AG04450 (cell line): Measurements from ENCODE around the gene NAA80. TPM values are rescaled to one million over a fixed set of nuclear protein-coding genes. Genes with fewer than 3 reads are reported as not detected.

Experiments used
- CTCF ChIA-PET: fragments of 300-600, 350-600 bp; formaldehyde crosslinking; extraction: SDS; loops from one replicate; lab custom pipeline; 2022; ENCODE audit warnings: antibody characterized with exemption, inconsistent platforms; lab: Charles Lee
- POLR2A ChIA-PET: fragments of 350-600 bp; formaldehyde crosslinking; extraction: SDS; loops from one replicate; lab custom pipeline; 2021; ENCODE audit warnings: antibody characterized with exemption, inconsistent platforms; lab: Yijun Ruan, JAX
- DNase-seq: peaks from one replicate; pipeline ENCODE4 v3.0.0-alpha.2; 2011; ENCODE audit warnings: low read depth, low spot score
- H3K27ac ChIP-seq: one replicate; pipeline ENCODE4 v1.5.1; 2012; ENCODE audit warnings: low read depth, low read length, control low read depth
- H3K27me3 ChIP-seq: one replicate; pipeline ENCODE4 v1.6.0; 2012; ENCODE audit warnings: low read length; ENCODE audit not compliant: control insufficient read depth, insufficient read depth
- H3K4me3 ChIP-seq: 2 replicates; pipeline ENCODE4 v1.5.1; 2011; ENCODE audit warnings: mild to moderate bottlenecking, low read depth, low read length, control low read depth
- H3K9me3 ChIP-seq: 2 replicates; pipeline ENCODE4 v1.5.1; 2012; ENCODE audit warnings: low read length; ENCODE audit not compliant: control insufficient read depth, insufficient read depth
- CTCF ChIP-seq: IDR thresholded peaks from 2 replicates; pipeline ENCODE4 v1.5.1; 2011; ENCODE audit warnings: low read depth, low read length, control low read depth, inconsistent platforms
- polyA plus RNA-seq: library from polyadenylated mRNA; depleted of rRNA; stranded (reverse); fragments of >200 nt; gene quantifications from 2 replicates; pipeline ENCODE4 v1.2.3, GENCODE V29; 2011

The NAA80 gene
- polyA plus RNA-seq, 1 experiment: 2.0 TPM

- TF ChIP-seq CTCF: no peak
- ChIA-PET CTCF (no interaction called here), POLR2A (no interaction called here)
- Histone ChIP-seq H3K27ac (no peak overlapping the region), H3K27me3 (no peaks in the 10 kb centered on the region), H3K9me3 (peaks cover 31% of the 10 kb centered on the region), H3K4me3 (no peak overlapping the region)
- no peak for DNase-seq
These were observed 5.4 kb upstream of the NAA80 start for GRCh38 chr3:50304601-50305000.

GRCh38 chr3:50303013-50303815, 4.0 kb upstream of the NAA80 start, which contains the start of gene HYAL1:
Gene HYAL1 (minus strand): TSS chr3:50303574. CDS start chr3:50302956, 618 bp downstream.
- CTCF ChIA-PET: no interaction called here
- peaks cover 17% of the 10 kb centered on the region for H3K9me3 ChIP-seq
- no peak within 1 kb of the TSS for H3K4me3 ChIP-seq
- no peaks in the 10 kb centered on the region for H3K27me3 ChIP-seq
- no peak; the same call in 1 of the 2 replicates for TF ChIP-seq CTCF
- DNase-seq: no peak
- H3K27ac ChIP-seq: no peak within 1 kb of the TSS
- POLR2A ChIA-PET: no interaction called here

GRCh38 chr3:50302095-50303012, 3.1 kb upstream of the NAA80 start:
- Histone ChIP-seq H3K27me3 (no peaks in the 10 kb centered on the region), H3K9me3 (peaks cover 9% of the 10 kb centered on the region), H3K27ac (no peak overlapping the region), H3K4me3 (no peak overlapping the region)
- DNase-seq: no peak
- ChIA-PET POLR2A (no interaction called here), CTCF (no interaction called here)
- no peak for TF ChIP-seq CTCF

- Histone ChIP-seq H3K27me3 (no peaks in the 10 kb centered on the region), H3K4me3 (no peak overlapping the region), H3K27ac (no peak overlapping the region), H3K9me3 (no peaks in the 10 kb centered on the region; the same call in 1 of the 2 replicates)
- POLR2A ChIA-PET: no interaction called here
- no peak for DNase-seq
- CTCF ChIA-PET: interaction anchor here (1.0 kb wide), 1 partner anchor 54 kb away, joined by 3 read pairs; no protein-coding TSS in a partner anchor
- TF ChIP-seq CTCF: no peak
These were observed 1.6 kb upstream of the NAA80 start for GRCh38 chr3:50300681-50301254.
